ENCODE measurements around the gene SLC36A3.

Gene SLC36A3

GRCh38 chr5:151298063-151298855 lies 5.3 kb downstream of the SLC36A3 start:
- no peak for DNase-seq

- DNase-seq, result no peak
These were observed 6.6 kb downstream of the SLC36A3 start for GRCh38 chr5:151296974-151297373.

GRCh38 chr5:151296478-151296830 lies 7.1 kb downstream of the SLC36A3 start:
- no peak for DNase-seq

DNA sequence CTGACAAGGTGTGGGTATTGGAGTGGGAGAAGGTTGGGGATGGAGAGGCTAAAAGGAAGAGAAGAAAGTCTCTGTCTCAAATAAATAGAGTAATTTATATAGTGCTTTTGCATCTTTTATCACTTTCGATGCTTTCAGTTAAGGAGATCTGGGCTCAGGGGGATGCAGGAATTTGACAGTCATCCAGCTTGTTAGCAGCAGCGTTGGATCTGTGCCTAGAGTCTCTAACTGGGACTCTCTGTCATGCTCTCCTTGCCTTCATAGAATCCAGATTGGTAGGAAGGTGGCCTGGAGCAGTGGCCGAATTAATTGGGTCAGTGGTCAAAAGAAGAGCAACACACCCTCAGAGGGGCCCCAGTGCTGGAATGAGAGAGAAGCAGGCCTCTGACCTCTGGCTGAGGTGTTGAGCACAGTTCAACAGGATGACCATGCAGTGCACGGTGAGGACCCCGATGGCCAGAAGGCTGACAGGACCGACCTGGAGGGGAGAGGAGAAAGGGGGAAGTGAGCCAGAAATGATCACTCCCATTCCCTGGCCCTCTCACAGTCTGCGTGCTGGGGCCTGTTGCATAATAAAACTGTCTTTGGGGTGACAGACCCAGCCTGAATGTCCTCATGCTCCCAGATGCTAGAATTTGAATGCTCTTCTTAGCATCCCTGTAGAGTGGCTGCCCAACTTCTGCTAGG lies 7.6 kb downstream of the SLC36A3 start:
- no peak for DNase-seq

- no peak for DNase-seq
These were observed 8.4 kb downstream of the SLC36A3 start for GRCh38 chr5:151295138-151295537.

- DNase-seq, result no peak
These were observed 9.9 kb downstream of the SLC36A3 start for GRCh38 chr5:151293624-151294023.

DNA sequence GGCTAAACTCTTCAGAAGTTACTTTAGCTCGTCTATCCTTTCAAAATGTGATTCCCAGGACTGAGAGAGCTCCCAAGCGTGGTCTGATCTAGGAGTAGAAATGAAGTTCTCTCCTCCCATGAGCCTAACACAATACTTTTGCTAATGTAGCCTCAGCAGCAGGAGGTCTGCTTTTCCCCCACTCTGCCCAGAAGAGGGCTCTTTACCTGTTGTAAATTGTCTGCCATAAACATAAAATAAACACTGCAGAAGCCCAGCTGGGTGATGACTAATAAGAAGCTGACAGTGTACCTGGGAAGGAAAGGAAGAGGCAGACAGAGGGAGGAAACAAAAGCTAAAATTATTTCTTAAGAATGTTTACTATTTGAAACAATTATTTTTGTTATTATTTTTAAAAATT lies 15.4 kb downstream of the SLC36A3 start:
- no peak for DNase-seq

- no peak for DNase-seq
These were observed 17.3 kb downstream of the SLC36A3 start for GRCh38 chr5:151286246-151286645.

DNA sequence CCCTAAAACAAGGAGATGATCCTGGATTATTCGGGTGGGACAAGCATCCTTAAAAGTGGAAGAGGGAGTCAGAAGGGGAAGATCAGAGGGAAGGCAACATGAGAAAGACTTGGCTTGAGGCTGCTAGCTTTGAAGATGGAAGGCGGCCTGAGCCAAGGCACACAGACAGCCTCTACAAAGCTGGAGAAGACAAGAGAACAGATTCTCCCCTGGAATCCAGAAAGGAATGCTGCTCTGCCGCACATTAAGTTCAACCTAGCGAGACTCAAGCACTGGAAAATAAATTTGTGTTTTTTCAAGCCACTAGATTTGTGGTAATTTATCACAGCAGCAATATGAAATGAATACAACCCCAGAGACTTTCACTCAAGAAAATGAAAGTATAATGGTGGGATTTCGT lies 17.9 kb downstream of the SLC36A3 start:
- DNase-seq, result no peak

- no peak for DNase-seq
These were observed 19.1 kb downstream of the SLC36A3 start for GRCh38 chr5:151284392-151284967.

GRCh38 chr5:151283120-151283825 lies 20.3 kb downstream of the SLC36A3 start:
- DNase-seq, result no peak

DNA sequence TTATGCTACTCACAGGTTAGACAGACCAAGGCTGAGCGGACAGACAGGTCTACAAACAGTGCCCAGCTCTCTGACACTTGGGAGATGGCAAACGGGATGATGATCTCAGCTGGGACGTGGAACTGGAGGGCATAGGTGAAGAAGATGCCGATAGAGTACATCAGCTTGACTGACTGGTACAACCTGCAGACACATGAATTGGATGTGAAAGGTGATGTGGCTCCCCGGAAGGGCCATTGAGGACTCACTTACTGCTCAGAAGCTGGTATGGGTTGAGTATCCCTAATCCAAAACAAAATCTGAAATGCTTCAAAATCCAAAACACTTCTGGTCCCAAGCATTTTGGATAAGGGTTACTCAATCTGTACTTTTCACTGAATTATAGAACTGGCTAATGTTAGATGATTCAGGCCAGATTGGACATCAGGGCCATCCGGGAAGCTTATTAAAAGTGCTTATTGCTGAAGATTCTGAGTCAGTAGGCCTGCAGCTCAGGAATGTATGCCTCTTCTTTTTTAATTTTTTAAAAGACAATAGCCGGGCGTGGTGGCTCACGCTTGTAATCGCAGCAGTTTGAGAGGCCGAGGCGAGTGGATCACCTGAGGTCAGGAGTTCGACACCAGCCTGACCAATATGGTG lies 22.4 kb downstream of the SLC36A3 start:
- no peak for DNase-seq

GRCh38 chr5:151280443-151280842 lies 23.1 kb downstream of the SLC36A3 start:
- DNase-seq, result no peak

DNA sequence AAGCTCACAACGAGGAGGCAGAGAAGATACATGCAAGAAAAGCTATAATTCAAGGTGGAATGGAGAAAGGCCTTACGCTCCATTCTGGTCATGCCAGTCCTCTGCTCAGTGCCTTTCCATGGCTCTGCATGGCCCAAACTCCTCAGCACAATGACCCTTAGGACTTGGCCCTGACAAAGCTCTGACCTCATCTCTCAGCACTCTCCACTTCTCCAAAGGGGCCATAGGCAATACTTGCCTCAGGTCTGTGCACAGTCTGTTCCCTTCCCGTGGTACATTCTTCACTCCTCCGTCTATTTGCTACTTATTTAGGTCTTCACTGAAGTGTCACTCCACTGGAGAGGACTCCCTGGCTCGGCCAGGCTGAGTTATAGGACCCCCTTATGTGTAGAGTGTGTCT lies 24.7 kb downstream of the SLC36A3 start:
- DNase-seq, result no peak

GRCh38 chr5:151275803-151276202 lies 27.8 kb downstream of the SLC36A3 start:
- DNase-seq, result no peak

GRCh38 chr5:151274666-151275065 lies 28.9 kb downstream of the SLC36A3 start:
- DNase-seq, result no peak

GRCh38 chr5:151271336-151271735 lies 32.2 kb downstream of the SLC36A3 start:
- DNase-seq, result no peak

GRCh38 chr5:151270599-151270998 lies 33.0 kb downstream of the SLC36A3 start:
- no peak for DNase-seq

DNA sequence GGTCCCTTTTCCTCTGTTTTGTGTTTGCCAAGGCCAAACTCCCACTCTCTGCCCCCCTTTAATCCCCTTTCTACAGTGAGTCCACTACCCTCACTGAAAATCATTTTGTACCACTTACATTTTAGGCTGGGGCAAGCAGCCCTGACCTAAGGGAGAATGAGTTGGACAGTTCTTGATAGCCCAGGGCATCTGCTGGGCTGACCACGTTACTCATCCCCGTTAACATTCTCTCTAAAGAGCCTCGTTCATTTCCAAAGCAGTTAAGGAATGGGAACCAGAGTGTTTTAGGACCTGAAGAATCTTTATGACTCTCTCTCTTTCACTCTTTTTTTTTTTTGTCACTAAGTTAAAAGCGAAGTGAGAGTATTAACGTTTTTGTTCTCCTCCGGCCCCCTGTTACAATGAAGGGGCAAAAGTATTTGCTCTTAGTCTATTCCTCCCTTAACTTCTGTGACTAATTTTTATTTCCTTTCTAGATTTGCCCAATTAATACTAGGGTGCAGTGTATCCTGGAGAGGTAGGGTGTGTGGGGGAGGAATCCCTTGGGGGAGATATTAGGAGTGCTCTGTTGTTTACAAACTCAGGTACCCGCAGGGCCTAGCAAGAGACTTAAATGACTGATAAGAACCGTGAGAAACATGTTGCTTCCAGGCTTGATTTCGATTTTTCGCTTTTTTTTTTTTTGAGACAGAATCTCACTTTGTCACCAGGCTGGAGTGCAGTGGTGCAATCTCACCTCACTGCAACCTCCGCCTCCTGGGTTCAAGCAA lies 35.9 kb downstream of the SLC36A3 start:
- DNase-seq, result no peak

- no peak for DNase-seq
These were observed 39.5 kb downstream of the SLC36A3 start for GRCh38 chr5:151264113-151264512.

GRCh38 chr5:151262532-151262931 lies 41.0 kb downstream of the SLC36A3 start:
- DNase-seq, result no peak

DNA sequence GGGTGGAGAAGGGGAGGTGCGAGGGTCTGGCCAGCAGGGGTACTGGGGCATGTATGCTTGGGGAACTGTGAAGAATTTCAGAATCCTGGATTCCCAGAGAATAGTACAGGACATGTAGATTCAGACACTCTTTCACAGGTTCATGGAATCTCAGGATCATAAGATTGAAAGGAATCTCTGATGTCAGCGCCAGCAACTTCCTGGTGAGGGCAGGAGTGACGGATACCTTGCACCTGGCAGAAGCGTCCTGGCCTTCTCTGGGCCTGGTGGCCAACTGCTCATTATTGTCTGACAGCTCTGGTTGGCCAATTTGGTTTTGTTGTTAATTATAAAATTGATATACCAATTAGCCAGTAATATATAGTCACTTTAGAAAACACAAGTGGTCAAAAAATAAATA lies 43.6 kb downstream of the SLC36A3 start:
- DNase-seq, result no peak
